GM18861 (cell line): ENCODE data around the gene RAC2.

ENCODE experiments used
- ATAC-seq: cut with Tn5 transposase; IDR thresholded peaks from one replicate; pipeline ENCODE4 v1.9.1; 2021; ENCODE audit not compliant: unreplicated experiment

The RAC2 gene

DNA sequence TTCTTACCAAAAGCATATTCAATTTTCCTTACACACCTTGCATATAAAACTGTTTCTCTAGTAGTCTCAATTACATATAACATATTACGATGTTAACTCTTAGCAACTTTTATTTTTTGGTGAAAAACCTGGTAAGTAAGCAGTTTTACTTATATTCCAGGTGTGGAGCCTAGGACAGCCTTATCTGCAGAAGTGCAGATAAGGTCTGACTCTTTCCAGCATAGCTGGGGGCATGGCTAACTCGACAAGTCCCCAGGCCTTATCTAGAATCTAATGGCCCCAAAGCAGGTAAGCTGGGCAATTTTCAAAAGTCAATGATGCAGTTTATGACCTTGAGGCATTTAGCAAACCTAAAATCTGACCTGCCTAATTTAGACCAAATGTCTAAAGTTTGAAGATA lies 51.9 kb downstream of the RAC2 start:
- ATAC-seq: no peak

DNA sequence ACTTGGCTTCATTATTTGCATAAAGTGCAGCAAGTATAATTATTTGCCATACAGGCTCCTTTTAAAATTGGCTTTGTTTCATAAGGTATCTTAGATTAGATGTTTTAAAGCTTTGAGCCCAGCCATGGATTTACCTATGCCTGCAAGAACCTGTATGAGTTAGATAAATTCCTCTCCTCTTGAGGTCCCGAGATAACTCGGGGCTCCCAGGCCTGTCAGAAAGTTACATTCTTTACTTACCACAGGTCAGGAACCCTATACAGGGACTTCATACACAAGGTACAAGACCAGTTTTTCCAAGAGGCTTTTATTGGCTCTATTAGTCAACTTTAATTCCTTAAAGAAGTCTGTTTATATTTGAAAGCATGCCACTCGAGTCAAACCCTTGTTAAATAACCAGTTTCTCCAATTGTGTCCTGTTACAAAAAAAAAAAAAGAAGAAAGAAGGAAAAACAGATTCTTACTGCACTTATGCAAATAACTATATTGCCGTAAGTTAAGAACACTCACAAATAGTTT lies 53.7 kb downstream of the RAC2 start:
- ATAC-seq: no peak

DNA sequence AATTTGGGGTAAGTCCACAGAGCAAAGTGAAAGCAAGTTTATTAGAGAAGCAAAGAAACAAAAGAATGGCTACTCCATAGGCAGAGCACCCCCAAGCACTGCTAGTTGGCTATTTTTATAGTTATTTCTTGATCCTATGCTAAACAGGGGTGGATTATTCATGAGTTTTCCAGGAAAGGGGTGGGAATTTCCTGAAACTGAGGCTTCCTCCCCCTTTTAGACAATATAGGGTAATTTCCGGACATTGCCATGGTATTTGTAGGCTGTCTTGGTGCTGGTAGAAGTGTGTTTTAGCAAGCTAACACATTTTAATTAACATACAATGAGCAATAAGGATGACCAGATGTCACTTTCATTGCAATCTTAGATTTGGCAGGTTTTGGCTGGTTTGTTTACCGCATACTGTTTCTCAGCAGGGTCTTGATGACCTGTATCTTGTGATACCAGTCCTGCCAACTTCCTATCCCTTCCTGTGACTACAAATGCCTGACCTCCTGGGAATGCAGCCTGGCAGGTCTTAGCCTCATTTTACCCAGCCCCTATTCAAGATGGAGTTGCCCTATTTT lies 55.1 kb downstream of the RAC2 start:
- no peak for ATAC-seq

DNA sequence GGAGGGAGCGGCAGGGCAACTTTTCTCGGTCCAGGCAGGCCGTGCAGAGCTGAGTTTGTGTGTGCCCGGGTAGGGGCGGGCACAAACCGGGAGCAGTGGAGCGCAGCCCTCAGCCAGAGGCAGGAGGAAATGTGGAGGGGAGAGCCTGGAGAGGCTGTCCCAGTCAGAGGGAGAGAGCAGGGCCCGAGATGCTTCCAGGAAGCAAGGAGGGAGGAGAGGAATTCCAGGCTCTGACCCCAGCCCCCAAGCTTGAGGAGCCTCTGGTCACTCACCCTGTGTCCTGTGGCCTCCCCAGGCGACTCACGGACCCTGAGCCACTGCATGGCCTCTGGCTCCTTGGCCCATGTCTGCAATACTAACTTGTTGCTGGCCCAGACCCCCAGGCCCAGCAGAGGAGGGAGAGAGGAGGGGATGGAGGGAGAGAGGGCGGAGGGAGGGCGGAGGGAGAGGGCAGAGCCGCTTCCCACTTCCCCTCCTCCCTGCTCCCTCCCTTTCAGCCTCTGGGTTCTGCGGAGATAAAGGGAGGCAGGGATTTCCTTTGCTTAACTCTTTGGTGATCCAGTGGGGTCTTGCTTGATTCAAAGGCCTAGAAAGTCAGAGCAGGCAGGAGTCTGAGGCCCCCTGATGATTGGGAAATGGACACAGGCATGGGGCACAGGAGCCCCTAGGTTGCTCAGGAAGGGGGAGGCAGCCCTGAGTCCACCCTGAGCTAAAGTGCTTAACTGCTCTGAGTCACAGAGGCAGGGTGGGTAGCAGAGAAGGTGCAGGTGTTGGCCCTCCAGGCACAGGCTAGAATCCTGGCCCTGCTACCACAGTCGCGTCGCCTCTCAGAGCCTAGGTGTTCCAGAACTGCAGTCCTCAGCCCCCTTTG lies 55.9 kb downstream of the RAC2 start, which contains the start of gene C1QTNF6:
C1QTNF6 (minus strand) TSS at position 357 of the 871 bp plus-strand sequence; CDS start at position 323, 34 bp downstream.
- ATAC-seq: no peak

DNA sequence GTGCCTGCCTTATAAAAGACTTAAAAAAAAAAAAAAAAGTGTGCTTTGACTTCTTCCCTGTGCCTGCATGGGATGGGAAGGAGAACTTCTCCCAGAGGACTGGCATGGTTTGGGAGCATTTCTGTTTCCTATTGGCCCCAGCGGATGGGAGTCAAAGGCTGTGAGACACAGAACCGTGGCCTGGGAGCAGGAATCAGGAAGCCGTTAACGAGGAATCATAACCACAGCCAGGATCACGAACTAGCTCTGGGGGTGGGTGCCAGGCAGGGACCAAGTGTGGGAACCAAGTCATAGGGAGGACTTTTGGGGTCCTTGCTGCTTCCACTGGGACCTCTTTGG lies 56.5 kb downstream of the RAC2 start:
- no peak for ATAC-seq

DNA sequence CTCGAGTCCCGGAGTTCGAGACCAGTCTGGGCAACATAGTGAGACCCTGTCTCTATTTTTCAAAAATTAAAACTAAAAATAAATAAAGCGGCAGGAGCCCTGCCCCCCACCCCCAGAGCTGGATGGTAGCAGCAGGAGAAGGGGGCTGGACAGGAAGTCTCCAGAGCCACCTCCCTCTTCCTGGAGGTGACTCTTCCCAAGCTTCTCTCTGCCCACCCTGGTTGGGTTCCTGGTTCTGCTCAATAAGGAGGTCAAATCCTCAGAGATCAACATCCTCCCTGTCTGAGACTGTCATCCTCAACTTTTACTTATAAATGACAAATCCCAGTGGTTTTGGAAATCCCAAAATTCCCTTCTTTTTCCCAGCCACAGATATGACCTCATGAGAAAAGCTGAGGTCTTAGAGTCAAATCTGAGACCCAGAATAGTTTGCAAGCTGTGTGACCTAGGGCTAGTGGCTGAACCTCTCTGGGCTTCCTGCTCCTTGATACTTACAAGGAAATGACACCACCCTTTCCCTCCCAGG lies 57.0 kb downstream of the RAC2 start:
- no peak for ATAC-seq

DNA sequence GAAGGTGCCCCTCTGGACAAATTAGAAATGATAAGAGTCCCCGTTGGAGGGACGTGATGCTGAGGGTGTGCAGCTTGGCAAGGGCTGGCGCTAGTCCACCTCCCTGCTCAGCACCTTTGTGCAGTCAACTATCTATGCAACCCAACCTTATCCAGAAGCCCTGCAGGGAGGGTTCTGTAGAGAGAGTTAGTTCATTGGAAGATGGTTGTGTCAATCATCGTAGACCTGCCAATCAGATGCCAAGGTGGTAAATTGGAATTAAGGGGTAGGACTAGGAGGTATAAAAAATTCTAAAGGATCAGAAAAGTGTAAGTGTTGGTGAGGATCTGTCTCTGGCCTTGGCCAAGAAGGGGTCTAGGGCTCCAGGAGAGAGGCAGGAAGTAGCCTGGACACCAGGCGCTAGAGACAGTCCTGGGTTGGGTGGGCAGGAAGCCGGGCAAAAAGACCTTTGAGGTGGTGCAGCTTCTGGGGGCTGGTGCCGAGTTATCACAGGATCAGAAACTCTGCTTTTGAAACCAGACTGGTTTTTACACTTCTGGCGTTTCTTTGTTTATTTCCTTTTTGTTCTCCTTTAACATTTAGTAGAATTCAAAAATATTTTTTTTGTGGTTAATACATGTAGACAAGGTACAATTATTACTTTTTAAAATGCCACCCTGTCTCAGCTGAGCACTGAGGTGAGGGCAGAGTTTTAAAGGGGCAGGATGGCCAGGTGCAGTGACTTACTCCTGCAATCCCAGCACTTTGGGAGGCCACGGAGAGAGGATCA lies 57.7 kb downstream of the RAC2 start:
- ATAC-seq: no peak

DNA sequence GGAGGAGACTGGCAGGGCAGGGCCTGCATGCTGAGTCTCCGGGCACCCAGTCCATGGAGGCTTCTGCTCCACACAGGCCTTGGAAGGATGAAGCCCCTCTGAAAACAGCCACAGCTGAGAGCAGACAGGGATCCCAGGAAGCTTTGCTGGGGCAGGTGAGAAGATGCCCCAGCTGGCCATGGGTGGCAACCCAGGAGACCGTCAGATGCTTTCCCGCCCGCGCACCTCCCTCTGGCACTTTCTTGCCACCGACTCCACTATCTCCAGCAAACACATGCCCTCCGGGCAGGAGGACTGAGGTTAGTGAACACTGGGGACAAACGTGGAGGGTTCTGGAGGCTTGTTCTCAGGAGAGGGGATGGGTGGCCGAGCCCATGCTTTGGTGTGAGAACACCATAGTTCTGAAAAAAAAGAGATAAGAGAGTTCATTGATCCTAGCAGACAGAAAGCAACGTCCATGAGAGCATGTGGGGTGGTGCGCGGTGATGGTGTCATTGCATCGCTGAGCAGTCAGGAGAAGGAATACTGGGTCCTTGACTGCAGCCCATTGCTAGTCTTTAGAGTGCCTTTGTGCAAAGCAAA lies 58.3 kb downstream of the RAC2 start:
- ATAC-seq: no peak

DNA sequence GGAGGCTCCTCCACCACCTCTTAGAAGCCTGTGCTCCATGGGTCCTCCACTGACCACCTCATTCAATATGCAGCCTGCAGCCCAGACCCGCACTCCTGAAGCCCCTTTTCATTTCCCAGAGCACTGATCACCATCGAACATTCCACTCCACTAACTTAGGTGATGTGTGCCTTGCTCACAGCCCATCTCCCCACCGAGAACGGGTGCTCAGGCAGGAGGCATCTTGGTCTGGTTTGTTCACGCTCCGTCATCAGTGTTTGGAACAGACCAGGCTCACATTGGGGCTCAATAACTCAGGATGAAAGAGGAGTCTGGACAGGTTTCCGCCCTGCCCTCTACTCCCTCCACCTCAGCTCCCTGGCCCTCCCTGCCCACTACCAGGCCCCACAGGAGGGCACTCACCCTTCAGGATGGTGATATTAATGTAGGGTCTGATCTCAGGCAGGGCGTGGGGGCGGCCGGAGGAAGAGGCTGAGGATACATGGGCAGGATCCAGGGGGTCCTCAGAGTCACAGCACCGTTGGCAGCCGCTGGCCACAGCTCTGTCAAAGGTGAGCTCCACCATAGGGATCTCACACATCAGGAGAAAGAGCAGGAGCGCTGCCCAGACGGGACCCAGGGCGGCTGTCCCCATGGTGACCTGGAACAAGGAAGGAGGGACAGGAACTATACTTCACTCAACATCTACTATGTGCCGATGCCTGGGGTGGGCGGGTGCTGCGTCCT lies 59.1 kb downstream of the RAC2 start:
- ATAC-seq: no peak

DNA sequence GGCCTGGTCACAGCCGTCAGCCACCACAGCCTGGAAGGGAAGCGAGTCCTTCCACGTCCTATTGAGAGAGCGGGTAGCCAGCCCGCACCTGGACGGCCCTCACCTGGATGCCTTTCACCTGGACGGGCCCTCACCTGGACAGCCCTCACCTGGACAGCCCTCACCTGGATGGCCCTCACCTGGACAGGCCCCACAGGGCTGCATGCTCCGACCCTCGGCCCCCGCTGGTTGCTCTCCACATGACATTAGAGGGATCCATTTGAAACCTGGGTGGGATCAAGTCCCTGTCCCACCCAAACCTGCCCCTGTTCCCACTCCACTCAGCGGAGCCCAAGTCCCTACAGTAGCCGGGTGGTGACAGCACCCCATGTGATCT lies 59.7 kb downstream of the RAC2 start:
- ATAC-seq: no peak

DNA sequence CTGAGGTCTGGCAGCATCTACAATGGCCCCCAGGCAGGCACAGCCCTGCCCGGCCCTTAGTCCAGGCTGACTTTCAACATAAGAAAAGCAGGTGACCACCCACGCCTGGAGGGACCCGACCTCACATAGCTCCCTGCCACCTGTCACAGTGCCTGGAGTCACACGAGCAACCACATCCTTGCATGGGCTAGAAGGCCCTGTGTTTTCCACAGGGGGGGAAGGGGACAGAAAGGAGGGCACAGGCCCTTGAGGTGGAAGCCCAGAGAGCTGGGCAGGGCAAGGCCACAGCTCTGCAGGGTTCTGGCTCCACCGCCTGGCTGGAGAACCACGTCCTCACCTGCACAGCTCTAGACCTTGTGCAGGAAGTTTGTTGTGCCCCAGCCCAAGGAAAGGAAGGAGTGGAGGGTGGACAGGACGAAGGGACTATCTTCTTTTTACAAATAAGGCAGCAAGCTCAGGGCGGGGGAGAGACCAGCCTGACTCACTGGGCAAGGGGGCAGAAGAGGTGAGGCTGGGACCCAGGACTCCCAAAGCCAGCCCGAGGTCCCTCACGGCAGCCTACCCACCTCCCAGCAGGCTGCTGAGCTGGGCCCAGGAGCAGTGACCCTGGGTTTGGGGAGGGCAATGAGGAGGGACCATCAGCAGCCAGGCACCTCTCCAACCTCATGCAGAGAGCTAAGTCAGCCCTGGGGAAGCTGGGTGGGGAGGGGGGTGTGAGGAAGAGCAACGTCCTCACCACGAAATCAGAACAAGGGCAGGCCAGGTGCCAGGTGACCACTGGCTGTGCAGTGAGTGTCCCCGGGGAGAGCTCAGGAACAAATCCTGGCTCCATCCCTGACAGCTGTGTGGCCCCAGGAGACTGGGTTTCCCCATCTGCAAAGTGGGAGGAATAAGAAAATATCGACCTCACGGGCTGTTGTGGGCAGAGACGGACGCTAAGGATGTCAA lies 60.4 kb downstream of the RAC2 start:
- ATAC-seq: no peak

DNA sequence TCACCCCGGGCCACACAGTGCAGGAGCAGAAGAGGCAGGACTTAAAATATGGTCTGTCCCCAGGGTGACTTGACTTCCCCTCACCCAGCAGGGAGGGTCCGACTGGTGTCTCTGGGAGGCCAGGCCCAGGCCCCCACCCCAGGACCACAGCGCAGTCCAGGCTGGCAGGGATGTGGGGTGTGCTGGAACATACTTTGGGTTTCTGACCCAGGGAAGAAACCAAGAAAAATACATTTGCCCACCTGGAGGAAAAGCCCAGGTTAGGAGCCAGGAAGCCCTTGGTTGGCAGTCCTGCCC lies 61.2 kb downstream of the RAC2 start:
- ATAC-seq: no peak

DNA sequence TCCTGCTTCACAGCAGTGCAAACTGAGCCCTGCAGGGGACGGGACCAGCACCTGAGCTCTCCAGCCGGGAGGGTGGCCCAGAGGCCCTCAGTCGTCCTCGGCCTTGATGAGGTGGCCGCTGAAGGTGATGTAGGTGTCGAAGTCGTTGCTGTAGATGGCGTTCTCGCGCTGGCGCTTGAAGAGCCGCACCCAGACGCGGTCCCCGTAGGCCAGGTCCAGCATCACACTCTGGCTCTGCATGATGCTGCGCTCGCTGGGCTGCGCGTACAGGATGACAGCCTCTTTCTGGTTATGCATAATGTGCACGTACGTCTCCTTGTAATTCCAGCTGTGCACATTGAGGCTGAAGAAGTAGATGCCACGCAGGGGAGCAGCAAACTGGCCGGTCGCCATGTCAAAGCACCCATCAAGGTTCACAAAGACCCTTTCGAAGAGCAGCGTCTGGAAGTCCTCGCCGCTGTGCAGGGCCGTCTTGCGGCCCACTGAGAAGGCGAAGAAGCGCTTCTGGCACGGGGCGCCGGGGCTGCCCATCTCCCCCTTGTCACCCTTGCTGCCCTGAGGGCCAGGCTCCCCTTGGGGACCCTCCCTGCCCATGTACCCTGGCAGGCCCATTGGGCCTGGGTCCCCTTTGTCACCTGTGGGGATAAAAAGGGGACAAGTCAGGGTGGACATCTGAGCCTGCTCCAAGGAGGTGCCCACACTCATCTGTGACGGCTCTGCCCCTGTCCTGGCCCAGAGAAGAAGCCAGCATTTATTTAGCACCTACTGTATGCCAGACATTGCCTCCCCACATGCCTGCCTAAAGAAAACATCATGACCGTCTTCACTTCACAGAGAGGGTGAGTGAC lies 61.7 kb downstream of the RAC2 start:
- ATAC-seq: no peak

DNA sequence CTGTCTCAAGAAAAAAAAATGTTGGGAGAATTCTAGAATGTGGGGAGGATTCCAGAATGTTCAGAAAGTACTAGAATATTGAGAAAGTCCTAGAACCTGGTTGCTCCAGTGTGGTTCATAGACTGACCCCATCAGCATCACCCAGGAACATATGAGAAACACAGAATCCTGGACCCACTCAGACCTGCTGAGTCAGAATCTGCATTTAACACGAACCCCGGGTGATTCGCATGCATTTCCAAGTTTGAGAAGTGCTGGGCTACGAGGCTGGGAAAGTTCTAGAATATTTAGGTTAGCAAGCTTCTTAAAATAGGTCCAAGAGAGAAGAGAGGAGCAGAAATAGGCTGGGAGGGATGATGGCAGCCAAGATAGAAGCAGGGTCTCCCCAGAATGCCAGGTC lies 62.4 kb downstream of the RAC2 start:
- no peak for ATAC-seq

DNA sequence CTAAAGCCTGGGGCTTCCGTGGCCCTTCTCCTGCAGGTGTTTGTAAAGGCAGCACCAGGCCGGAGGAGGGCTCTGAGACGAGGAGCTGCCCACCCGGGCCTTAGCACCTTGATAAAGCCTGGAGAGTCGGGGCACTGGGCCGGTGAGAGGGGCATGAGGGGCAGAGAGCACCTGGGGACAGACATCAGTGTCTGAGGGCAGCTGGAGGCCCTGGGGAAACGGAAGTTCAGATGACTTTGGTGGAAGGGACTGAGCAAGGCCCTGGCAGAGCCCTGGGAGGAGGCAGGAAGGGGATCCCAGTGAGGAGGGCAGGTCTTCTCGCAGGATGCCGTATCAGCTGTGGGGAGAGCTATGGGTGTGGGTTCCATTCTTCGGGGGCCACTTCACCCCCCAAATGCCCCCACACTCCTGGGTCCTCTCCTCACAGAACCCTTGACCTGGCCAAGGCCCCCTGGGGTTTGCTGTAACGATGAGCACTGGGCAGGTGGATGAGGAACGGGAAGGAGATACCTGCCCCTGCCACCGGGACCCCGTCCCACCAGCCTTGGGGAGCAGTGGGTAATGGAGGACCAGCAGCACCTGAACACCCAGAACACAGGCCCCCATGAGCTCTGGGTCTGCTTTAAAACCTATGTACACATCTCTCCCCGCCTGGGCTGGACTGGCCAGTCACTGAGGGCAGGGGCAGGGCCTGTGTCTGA lies 63.4 kb downstream of the RAC2 start:
- ATAC-seq: no peak

DNA sequence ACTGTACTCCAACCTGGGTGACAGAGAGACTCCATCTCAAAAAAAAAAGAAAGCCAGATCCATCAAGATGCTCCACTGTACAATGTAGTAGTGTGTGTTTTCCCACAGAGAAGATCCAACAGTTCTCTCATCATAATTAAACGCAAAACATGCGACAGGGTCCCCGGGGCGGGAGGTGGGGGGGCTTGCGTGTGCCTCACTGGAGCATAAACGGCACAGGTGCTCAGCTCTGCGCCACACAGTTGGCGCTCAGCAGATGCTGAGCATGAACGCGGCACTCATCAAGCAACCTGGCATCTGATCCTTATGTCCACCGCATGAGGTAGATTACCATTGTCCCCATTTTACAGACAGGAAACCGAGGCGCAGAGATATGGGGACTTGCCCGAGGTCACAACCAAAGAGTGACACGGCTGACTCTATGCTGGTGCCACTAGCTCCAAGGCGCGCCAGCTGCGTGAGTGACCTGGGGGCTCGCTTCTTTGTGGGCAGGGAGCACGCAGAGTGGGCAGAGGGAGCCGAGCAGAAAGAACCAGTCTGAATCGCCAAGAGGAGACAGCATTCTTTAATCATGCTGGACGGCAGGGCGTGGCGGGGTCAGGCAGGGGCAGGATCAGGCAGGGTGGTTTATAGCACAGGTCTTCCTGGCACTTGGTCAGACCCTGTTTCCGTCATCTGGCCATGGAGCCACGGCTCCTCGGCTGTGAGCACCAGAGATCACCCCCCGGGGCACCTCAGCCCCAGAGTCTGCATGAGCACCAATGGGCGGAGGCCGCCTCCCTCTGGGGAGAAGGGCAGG lies 64.2 kb downstream of the RAC2 start:
- ATAC-seq: no peak

DNA sequence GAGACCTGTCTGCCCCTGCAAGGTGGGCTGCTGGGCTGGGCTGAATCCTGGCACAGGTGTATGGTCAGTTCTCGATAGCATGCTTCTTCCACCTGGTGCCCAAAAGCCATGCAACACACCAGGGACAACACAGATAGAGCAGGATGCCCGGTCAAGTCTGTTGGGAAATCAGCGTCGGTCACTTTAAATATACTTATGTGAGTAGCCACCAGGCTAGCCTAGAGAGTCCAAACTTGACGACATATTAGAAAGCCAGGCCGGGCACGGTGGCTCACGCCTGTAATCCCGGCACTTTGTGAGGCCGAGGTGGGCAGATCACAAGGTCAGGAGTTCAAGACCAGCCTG lies 65.0 kb downstream of the RAC2 start:
- ATAC-seq: no peak
